H9 (cell line): ENCODE measurements around the gene CPB2. TPM values are rescaled to one million over a fixed set of nuclear protein-coding genes. Genes with fewer than 3 reads are reported as not detected.

Source experiments
- DNase-seq: peaks from one replicate; pipeline ENCODE4 v3.0.0-alpha.2; 2017
- H2AFZ ChIP-seq: one replicate; pipeline ENCODE4 v1.6.1; 2013; ENCODE audit warnings: mild to moderate bottlenecking, low read length, control low read depth, moderate library complexity
- H2AK5ac ChIP-seq: 2 replicates; pipeline ENCODE4 v1.6.1; 2013; ENCODE audit warnings: low read length, control low read depth, mixed read lengths; ENCODE audit not compliant: insufficient read length
- H2BK120ac ChIP-seq: one replicate; pipeline ENCODE4 v1.6.1; 2013; ENCODE audit warnings: low read depth, mild to moderate bottlenecking, low read length, control low read depth, inconsistent platforms; ENCODE audit not compliant: poor library complexity, severe bottlenecking
- H2BK12ac ChIP-seq: 2 replicates; pipeline ENCODE4 v1.6.1; 2013; ENCODE audit warnings: low read length, control low read depth, mixed read lengths, low read depth; ENCODE audit not compliant: insufficient read length
- H2BK15ac ChIP-seq: 2 replicates; pipeline ENCODE4 v1.6.1; 2013; ENCODE audit warnings: low read depth, low read length, control low read depth
- H2BK20ac ChIP-seq: one replicate; pipeline ENCODE4 v1.6.1; 2013; ENCODE audit warnings: low read depth, mild to moderate bottlenecking, low read length, control low read depth, inconsistent platforms; ENCODE audit not compliant: poor library complexity, severe bottlenecking
- H2BK5ac ChIP-seq: 2 replicates; pipeline ENCODE4 v1.6.1; 2013; ENCODE audit warnings: low read length, control low read depth, mixed read lengths; ENCODE audit not compliant: insufficient read length
- H3K14ac ChIP-seq: 2 replicates; pipeline ENCODE4 v1.6.1; 2013; ENCODE audit warnings: low read length, control low read depth; ENCODE audit not compliant: insufficient read depth
- H3K18ac ChIP-seq: 2 replicates; pipeline ENCODE4 v1.6.1; 2013; ENCODE audit warnings: low read depth, mild to moderate bottlenecking, mixed read lengths, low read length, control low read depth; ENCODE audit not compliant: insufficient read length
- H3K23ac ChIP-seq: 2 replicates; pipeline ENCODE4 v1.6.1; 2013; ENCODE audit warnings: low read length, control low read depth, mixed read lengths, low read depth; ENCODE audit not compliant: insufficient read length
- H3K23me2 ChIP-seq: 2 replicates; pipeline ENCODE4 v1.6.1; 2013; ENCODE audit warnings: low read depth, mild to moderate bottlenecking, mixed read lengths, low read length, control low read depth; ENCODE audit not compliant: insufficient read length, poor library complexity, severe bottlenecking
- H3K27ac ChIP-seq: 2 replicates; pipeline ENCODE4 v1.5.1; 2013; ENCODE audit warnings: low read length, control low read depth, mixed read lengths, low read depth; ENCODE audit not compliant: insufficient read length
- H3K27me3 ChIP-seq: 2 replicates; pipeline ENCODE4 v1.6.1; 2013; ENCODE audit warnings: low read length, control low read depth, inconsistent platforms; ENCODE audit not compliant: insufficient read depth
- H3K4ac ChIP-seq: 2 replicates; pipeline ENCODE4 v1.6.1; 2013; ENCODE audit warnings: low read depth, mild to moderate bottlenecking, control low read depth, inconsistent platforms, low read length, moderate library complexity
- H3K4me1 ChIP-seq: 2 replicates; pipeline ENCODE4 v1.6.1; 2013; ENCODE audit warnings: low read length, control low read depth, inconsistent platforms; ENCODE audit not compliant: insufficient read depth
- H3K4me2 ChIP-seq: 2 replicates; pipeline ENCODE4 v1.6.1; 2013; ENCODE audit warnings: low read length, control low read depth, mixed read lengths; ENCODE audit not compliant: insufficient read length, insufficient read depth
- H3K56ac ChIP-seq: 2 replicates; pipeline ENCODE4 v1.6.1; 2013; ENCODE audit warnings: low read depth, mild to moderate bottlenecking, mixed read lengths, low read length, control low read depth; ENCODE audit not compliant: insufficient read length
- H3K79me1 ChIP-seq: 2 replicates; pipeline ENCODE4 v1.6.1; 2013; ENCODE audit warnings: low read depth, mild to moderate bottlenecking, moderate library complexity, low read length, control low read depth, inconsistent platforms; ENCODE audit not compliant: insufficient read depth, poor library complexity, severe bottlenecking
- H3K79me2 ChIP-seq: 2 replicates; pipeline ENCODE4 v1.6.1; 2013; ENCODE audit warnings: low read length, control low read depth, inconsistent platforms; ENCODE audit not compliant: insufficient read depth
- H3K9ac ChIP-seq: 2 replicates; pipeline ENCODE4 v1.6.1; 2013; ENCODE audit warnings: low read length, control low read depth, mixed read lengths; ENCODE audit not compliant: insufficient read length; ENCODE audit errors: extremely low read depth
- H3K9me3 ChIP-seq: one replicate; pipeline ENCODE4 v1.6.1; 2013; ENCODE audit warnings: low read depth, low read length, inconsistent platforms; ENCODE audit not compliant: control insufficient read depth
- H3T11ph ChIP-seq: one replicate; pipeline ENCODE4 v1.6.1; 2013; ENCODE audit warnings: mild to moderate bottlenecking, low read length, control low read depth, inconsistent platforms
- H4K20me1 ChIP-seq: one replicate; pipeline ENCODE4 v1.6.1; 2013; ENCODE audit not compliant: control insufficient read depth, insufficient read length, insufficient read depth
- H4K5ac ChIP-seq: 2 replicates; pipeline ENCODE4 v1.6.1; 2013; ENCODE audit warnings: low read depth, mild to moderate bottlenecking, mixed read lengths, low read length, control low read depth; ENCODE audit not compliant: insufficient read length
- H4K8ac ChIP-seq: replicated peaks from 2 replicates; pipeline ENCODE4 v1.6.1; 2013; ENCODE audit warnings: low read length, control low read depth, mixed read lengths, low read depth; ENCODE audit not compliant: insufficient read length
- H4K91ac ChIP-seq: 2 replicates; pipeline ENCODE4 v1.6.1; 2013; ENCODE audit warnings: low read depth, mild to moderate bottlenecking, moderate library complexity, mixed read lengths, low read length, control low read depth; ENCODE audit not compliant: insufficient read length
- H3K27ac Mint-ChIP-seq, 3 experiments: 2 replicates in 2 of 3; 3 replicates in 1 of 3; pipeline ENCODE4 v1.8.0; 2020 to 2021; ENCODE audit warnings: mixed read lengths in 3 of 3, mild to moderate bottlenecking in 1 of 3, moderate library complexity in 1 of 3
- H3K27me3 Mint-ChIP-seq: 2 replicates; pipeline ENCODE4 v1.8.0; 2021; ENCODE audit warnings: low read depth, mild to moderate bottlenecking, moderate library complexity, mixed read lengths
- H3K36me3 Mint-ChIP-seq, 3 experiments: 2 replicates in 2 of 3; 3 replicates in 1 of 3; pipeline ENCODE4 v1.8.0; 2020 to 2021; ENCODE audit warnings: low read depth in 3 of 3, mixed read lengths in 3 of 3; ENCODE audit not compliant: insufficient read depth in 1 of 3
- H3K4me1 Mint-ChIP-seq, 2 experiments: 2 replicates each; pipeline ENCODE4 v1.8.0; 2020; ENCODE audit warnings: mixed read lengths in 2 of 2
- H3K4me3 Mint-ChIP-seq, 2 experiments: 2 replicates in 1 of 2; 3 replicates in 1 of 2; pipeline ENCODE4 v1.8.0; 2020 to 2021; ENCODE audit warnings: mild to moderate bottlenecking in 2 of 2, mixed read lengths in 2 of 2, moderate library complexity in 1 of 2
- H3K9me3 Mint-ChIP-seq, 2 experiments: 2 replicates in 1 of 2; 3 replicates in 1 of 2; pipeline ENCODE4 v1.8.0; 2020; ENCODE audit warnings: mild to moderate bottlenecking in 2 of 2, mixed read lengths in 2 of 2, moderate library complexity in 1 of 2
- WGBS: extraction: QIAGEN DNeasy Blood & Tissue Kit; methylation state at CpG from one replicate; pipeline ENCODE4 v1.1.7; 2013; ENCODE audit warnings: missing lambda C conversion rate, low lambda C conversion rate, mixed read lengths; ENCODE audit not compliant: insufficient read length; ENCODE audit errors: extremely low coverage; 5-methylcytosine and 5-hydroxymethylcytosine counted together
- total RNA-seq: library from RNA; stranded (reverse); gene quantifications from 2 replicates; pipeline ENCODE4 v1.2.1, GENCODE V29; 2021
- TF ChIP-seq, protein P1 (sequence below): fragments of 200-600 bp; sonication (generic); conservative IDR thresholded peaks from 3 replicates; pipeline ENCODE4 v1.8.0; 2021; ENCODE audit warnings: antibody characterized with exemption, mild to moderate bottlenecking

Gene CPB2
- total RNA-seq, 1 experiment from 2014 or later = not detected

DNA sequence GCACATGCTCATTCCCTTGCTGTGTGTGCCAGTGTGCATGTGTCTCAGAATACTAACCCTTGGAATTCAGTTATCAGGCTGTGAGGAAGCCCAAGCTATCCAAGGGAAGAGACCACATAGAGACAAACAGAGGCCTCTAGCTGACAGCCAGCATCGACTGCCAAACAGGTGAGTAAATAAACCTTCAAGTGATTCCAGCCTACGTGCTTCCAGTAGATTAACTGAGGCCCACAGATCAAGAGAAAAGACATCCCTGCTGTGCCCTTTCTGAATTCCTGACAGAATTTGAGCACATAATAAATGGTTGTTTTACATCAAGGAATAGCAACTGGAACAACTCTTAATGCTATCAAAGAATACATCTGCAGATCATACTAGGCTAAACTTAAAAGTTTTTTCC, 69.8 kb downstream of the CPB2 start:
- Histone ChIP-seq H3K27me3 (no peaks in the 10 kb centered on the region), H3K9ac (no peak overlapping the region), H3T11ph (no peak overlapping the region), H4K91ac (no peak overlapping the region), H2BK120ac (no peak overlapping the region), H3K79me1 (no peaks in the 10 kb centered on the region), H2AFZ (no peak overlapping the region), H2BK5ac (no peak overlapping the region), H3K18ac (no peak overlapping the region), H3K9me3 (no peaks in the 10 kb centered on the region), H3K56ac (no peak overlapping the region), H2BK12ac (no peak overlapping the region), H3K4ac (no peak overlapping the region), H2AK5ac (no peak overlapping the region), H4K8ac (no peak overlapping the region), H4K5ac (no peak overlapping the region), H3K23ac (no peak overlapping the region), H3K79me2 (no peaks in the 10 kb centered on the region), H2BK20ac (no peak overlapping the region), H3K23me2 (no peaks in the 10 kb centered on the region), H3K4me2 (no peak overlapping the region), H3K14ac (no peak overlapping the region), H3K27ac (no peak overlapping the region), H2BK15ac (no peak overlapping the region), H4K20me1 (no peaks in the 10 kb centered on the region), H3K4me1 (no peaks in the 10 kb centered on the region)
- Mint-ChIP-seq H3K27me3 (no peaks in the 10 kb centered on the region), H3K27ac (no peak overlapping the region; a peak in 1 of 7 replicates), H3K36me3 (peaks cover 22 to 42% (median 29%) of the 10 kb centered on the region in 3 experiments), H3K4me1 (peaks cover 0 to 6% of the 10 kb centered on the region in 2 experiments; a peak in 1 of 4 replicates), H3K4me3 (no peak overlapping the region), H3K9me3 (peaks cover 5 to 8% of the 10 kb centered on the region in 2 experiments; a peak in 4 of 5 replicates)
- no peak for DNase-seq
- TF ChIP-seq, protein P1, sequence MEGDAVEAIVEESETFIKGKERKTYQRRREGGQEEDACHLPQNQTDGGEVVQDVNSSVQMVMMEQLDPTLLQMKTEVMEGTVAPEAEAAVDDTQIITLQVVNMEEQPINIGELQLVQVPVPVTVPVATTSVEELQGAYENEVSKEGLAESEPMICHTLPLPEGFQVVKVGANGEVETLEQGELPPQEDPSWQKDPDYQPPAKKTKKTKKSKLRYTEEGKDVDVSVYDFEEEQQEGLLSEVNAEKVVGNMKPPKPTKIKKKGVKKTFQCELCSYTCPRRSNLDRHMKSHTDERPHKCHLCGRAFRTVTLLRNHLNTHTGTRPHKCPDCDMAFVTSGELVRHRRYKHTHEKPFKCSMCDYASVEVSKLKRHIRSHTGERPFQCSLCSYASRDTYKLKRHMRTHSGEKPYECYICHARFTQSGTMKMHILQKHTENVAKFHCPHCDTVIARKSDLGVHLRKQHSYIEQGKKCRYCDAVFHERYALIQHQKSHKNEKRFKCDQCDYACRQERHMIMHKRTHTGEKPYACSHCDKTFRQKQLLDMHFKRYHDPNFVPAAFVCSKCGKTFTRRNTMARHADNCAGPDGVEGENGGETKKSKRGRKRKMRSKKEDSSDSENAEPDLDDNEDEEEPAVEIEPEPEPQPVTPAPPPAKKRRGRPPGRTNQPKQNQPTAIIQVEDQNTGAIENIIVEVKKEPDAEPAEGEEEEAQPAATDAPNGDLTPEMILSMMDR = no peak
- no CpG with 5 or more reads among the region's 2 CpGs for WGBS
